BJ (cell line): Measurements from ENCODE around the gene BSG. TPM values are rescaled to one million over a fixed set of nuclear protein-coding genes. Genes with fewer than 3 reads are reported as not detected.

Experiments
- CTCF ChIA-PET: fragments of 350-600 bp; formaldehyde crosslinking; extraction: SDS; loops from one replicate; lab custom pipeline; 2021; ENCODE audit warnings: antibody characterized with exemption, inconsistent platforms; lab: Yijun Ruan, JAX
- POLR2A ChIA-PET: fragments of 300-600 bp; sonication (Branson Sonifier 250); formaldehyde crosslinking; extraction: SDS; loops from one replicate; lab custom pipeline; 2021; ENCODE audit warnings: antibody characterized with exemption; lab: Charles Lee
- DNase-seq: peaks from one replicate; pipeline ENCODE4 v3.0.0-alpha.2; 2011; ENCODE audit warnings: low read depth
- H3K27me3 ChIP-seq: 2 replicates; pipeline ENCODE4 v1.6.0; 2011; ENCODE audit warnings: low read length; ENCODE audit not compliant: control insufficient read depth, insufficient read depth
- H3K36me3 ChIP-seq: 2 replicates; pipeline ENCODE4 v1.5.1; 2011; ENCODE audit warnings: low read length; ENCODE audit not compliant: control insufficient read depth, insufficient read depth
- H3K4me3 ChIP-seq: 2 replicates; pipeline ENCODE4 v1.5.1; 2011; ENCODE audit warnings: low read depth, mild to moderate bottlenecking, control low read depth, low read length
- polyA plus RNA-seq: library from polyadenylated mRNA; depleted of rRNA; stranded (reverse); fragments of >200 nt; gene quantifications from 2 replicates; pipeline ENCODE4 v1.2.3, GENCODE V29; 2011
- TF ChIP-seq, protein P1 (sequence below): IDR thresholded peaks from 2 replicates; pipeline ENCODE4 v1.5.1; 2011; ENCODE audit warnings: low read depth, mild to moderate bottlenecking, control low read depth, inconsistent platforms, low read length, moderate library complexity; ENCODE audit not compliant: insufficient read depth

BSG gene
- polyA plus RNA-seq, 1 experiment, result 1,176 TPM

DNA sequence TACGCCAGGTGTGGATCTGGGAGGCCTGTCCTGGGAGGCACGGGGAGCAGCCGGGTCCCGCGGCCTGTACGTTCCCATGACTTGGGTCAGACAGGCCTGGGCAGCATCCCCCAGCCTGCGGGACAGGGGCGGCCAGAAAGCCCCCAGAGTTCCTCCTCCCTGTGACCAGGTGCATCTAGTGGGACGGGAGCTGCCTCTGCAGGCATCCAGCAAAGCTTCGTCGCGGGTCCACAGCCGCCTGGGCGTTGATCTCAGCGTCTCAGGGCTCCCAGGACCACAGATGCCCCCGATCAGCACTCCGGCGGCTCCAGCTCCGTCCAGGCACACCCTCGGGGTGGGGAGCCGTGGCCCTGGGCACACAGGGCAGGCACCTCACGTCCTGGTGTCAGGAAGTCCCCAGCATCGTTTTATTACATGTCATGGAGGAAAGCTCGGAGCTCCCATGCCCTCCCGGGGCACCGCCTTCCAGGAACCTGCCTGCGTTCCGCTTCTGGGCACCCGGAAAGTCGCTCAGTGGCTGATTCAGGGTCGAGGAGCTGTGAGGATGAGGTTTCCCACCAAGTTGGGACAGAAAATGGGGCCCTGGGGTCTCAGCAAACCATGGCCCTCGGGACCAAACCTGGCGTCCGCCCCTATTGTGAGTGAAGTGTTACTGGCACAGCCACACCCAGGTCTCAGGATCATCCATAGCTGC lies 30.1 kb upstream of the BSG start:
- peaks cover 24% of the 10 kb centered on the region for H3K36me3 ChIP-seq
- ChIA-PET POLR2A (no interaction called here), CTCF (interaction anchor here (2.5 kb wide), 1 partner anchor 9 kb away, joined by 7 read pairs; no protein-coding TSS in a partner anchor)
- TF ChIP-seq, protein P1, sequence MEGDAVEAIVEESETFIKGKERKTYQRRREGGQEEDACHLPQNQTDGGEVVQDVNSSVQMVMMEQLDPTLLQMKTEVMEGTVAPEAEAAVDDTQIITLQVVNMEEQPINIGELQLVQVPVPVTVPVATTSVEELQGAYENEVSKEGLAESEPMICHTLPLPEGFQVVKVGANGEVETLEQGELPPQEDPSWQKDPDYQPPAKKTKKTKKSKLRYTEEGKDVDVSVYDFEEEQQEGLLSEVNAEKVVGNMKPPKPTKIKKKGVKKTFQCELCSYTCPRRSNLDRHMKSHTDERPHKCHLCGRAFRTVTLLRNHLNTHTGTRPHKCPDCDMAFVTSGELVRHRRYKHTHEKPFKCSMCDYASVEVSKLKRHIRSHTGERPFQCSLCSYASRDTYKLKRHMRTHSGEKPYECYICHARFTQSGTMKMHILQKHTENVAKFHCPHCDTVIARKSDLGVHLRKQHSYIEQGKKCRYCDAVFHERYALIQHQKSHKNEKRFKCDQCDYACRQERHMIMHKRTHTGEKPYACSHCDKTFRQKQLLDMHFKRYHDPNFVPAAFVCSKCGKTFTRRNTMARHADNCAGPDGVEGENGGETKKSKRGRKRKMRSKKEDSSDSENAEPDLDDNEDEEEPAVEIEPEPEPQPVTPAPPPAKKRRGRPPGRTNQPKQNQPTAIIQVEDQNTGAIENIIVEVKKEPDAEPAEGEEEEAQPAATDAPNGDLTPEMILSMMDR, result no peak
- H3K4me3 ChIP-seq, result no peak overlapping the region
- H3K27me3 ChIP-seq, result no peaks in the 10 kb centered on the region
- DNase-seq, result no peak

DNA sequence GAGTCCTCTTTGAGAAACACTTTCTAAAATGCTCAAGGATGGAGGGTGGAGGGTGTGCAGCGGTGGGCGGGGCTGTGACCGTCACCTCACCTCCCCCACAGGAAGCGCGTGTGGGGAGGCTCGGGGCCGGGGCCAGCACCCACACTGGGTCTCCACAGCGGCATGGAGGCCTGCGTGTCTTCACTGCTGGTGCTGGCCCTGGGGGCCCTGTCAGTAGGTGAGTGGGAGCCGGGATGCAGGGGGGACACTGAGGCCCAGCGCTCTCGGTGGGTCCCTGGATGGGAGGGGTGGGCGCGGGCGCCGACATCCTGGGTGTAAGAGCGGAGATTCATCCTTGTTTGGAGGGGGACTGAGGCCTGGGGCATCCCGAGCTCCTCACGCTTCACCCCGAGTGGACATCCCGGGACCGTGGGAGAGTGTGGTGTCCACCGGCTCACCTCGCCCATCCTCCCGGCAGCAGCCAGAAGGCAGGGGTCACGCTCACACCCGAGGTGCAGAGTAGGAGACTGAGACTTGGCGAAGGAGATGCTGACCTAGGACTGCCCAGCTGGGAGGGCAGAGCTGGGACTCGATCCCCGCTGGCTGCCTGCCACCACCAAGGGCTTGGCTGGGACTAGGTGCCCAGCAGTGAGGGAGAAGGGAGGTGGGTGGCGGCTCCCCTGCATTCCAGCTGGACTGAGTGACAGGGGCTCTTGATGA lies 28.3 kb upstream of the BSG start, which contains the start of gene GZMM:
Gene GZMM (plus strand): TSS at position 144 of the 699 bp plus-strand sequence. CDS start 19 bp downstream, at position 163.
- no peaks in the 10 kb centered on the region for H3K27me3 ChIP-seq
- ChIA-PET CTCF (no interaction called here), POLR2A (no interaction called here)
- TF ChIP-seq, protein P1, result no peak
- H3K36me3 ChIP-seq, result peaks cover 12% of the 10 kb centered on the region
- DNase-seq, result no peak
- no peak within 1 kb of the TSS for H3K4me3 ChIP-seq

DNA sequence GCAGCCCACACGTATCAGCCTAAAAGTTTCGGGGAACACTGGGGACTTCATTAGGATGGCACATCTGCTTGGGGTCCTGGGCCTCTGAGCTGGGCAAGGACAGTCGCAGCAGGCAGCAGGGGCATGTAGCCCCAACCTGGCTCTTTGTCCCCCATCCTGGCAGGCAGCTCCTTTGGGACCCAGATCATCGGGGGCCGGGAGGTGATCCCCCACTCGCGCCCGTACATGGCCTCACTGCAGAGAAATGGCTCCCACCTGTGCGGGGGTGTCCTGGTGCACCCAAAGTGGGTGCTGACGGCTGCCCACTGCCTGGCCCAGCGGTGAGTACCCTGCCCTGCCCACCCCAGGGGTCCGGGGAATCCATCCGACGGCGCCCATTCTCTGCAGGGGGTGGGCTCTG lies 25.3 kb upstream of the BSG start:
- TF ChIP-seq, protein P1, result no peak
- no peak for DNase-seq
- no peak overlapping the region for H3K4me3 ChIP-seq
- POLR2A ChIA-PET, result no interaction called here
- H3K36me3 ChIP-seq, result peaks cover 5% of the 10 kb centered on the region
- CTCF ChIA-PET, result interaction anchor here (1.0 to 2.8 kb wide), 2 partner anchors 14 to 299 kb away, joined by 3 to 7 read pairs; no protein-coding TSS in a partner anchor
- H3K27me3 ChIP-seq, result no peaks in the 10 kb centered on the region

DNA sequence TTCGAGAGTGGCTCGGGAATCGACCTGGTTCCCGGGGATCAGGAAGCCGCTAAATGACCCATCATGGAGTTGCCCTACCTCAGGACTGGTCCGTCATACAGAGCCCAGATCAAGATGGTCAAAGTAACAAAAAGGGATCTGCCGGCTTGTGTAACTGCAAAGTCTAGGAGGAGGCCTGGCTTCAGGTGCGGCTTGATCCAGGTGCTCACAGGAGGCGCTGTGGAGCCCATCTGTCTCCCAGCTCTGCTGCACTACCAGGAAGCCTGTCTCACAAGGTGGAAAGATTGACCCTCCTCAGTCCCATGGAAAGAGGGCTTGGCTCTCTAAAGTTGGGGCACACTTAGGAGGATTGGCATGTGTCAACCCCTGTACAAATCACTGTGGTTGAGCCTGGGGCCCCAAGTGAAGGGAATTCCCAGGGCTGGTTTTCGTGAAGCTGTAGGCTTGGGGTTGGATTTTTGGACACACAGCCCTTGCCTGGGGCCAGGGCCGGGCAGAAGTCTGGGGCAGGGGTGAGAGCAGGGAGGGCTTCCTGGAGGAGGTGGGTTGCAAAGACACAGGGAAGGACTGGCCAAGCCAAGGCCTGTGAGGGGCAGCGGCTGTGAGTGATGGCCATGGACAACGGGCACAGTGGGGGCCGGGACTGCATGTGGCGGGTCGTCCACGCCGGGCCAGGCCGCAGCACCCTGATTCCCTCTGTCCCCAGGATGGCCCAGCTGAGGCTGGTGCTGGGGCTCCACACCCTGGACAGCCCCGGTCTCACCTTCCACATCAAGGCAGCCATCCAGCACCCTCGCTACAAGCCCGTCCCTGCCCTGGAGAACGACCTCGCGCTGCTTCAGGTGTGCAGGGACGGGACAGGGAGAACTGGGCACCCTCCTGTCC lies 24.3 kb upstream of the BSG start:
- DNase-seq, result no peak
- no peaks in the 10 kb centered on the region for H3K36me3 ChIP-seq
- CTCF ChIA-PET, result interaction anchor here (1.0 kb wide), 1 partner anchor 298 kb away, joined by 3 read pairs; no protein-coding TSS in a partner anchor
- POLR2A ChIA-PET, result no interaction called here
- H3K27me3 ChIP-seq, result no peaks in the 10 kb centered on the region
- TF ChIP-seq, protein P1, result no peak
- no peak overlapping the region for H3K4me3 ChIP-seq
